Rectal smooth muscle tissue (tissue), 1 donor: Measurements from ENCODE around the gene ADCY10.

Source experiments
- H3K27ac ChIP-seq: one replicate; pipeline ENCODE4 v1.7.0; 2013; ENCODE audit warnings: low read depth, low read length, inconsistent platforms
- H3K27me3 ChIP-seq: one replicate; pipeline ENCODE4 v1.7.0; 2013; ENCODE audit warnings: low read length; ENCODE audit not compliant: control insufficient read depth, insufficient read depth
- H3K36me3 ChIP-seq: one replicate; pipeline ENCODE4 v1.7.0; 2013; ENCODE audit warnings: low read length; ENCODE audit not compliant: control insufficient read depth, insufficient read depth
- H3K4me1 ChIP-seq: one replicate; pipeline ENCODE4 v1.7.0; 2013; ENCODE audit warnings: low read length; ENCODE audit not compliant: control insufficient read depth, insufficient read depth
- H3K4me3 ChIP-seq: one replicate; pipeline ENCODE4 v1.7.0; 2013; ENCODE audit warnings: low read length
- H3K9ac ChIP-seq: one replicate; pipeline ENCODE4 v1.7.0; 2013; ENCODE audit warnings: low read length

Gene ADCY10, protein sequence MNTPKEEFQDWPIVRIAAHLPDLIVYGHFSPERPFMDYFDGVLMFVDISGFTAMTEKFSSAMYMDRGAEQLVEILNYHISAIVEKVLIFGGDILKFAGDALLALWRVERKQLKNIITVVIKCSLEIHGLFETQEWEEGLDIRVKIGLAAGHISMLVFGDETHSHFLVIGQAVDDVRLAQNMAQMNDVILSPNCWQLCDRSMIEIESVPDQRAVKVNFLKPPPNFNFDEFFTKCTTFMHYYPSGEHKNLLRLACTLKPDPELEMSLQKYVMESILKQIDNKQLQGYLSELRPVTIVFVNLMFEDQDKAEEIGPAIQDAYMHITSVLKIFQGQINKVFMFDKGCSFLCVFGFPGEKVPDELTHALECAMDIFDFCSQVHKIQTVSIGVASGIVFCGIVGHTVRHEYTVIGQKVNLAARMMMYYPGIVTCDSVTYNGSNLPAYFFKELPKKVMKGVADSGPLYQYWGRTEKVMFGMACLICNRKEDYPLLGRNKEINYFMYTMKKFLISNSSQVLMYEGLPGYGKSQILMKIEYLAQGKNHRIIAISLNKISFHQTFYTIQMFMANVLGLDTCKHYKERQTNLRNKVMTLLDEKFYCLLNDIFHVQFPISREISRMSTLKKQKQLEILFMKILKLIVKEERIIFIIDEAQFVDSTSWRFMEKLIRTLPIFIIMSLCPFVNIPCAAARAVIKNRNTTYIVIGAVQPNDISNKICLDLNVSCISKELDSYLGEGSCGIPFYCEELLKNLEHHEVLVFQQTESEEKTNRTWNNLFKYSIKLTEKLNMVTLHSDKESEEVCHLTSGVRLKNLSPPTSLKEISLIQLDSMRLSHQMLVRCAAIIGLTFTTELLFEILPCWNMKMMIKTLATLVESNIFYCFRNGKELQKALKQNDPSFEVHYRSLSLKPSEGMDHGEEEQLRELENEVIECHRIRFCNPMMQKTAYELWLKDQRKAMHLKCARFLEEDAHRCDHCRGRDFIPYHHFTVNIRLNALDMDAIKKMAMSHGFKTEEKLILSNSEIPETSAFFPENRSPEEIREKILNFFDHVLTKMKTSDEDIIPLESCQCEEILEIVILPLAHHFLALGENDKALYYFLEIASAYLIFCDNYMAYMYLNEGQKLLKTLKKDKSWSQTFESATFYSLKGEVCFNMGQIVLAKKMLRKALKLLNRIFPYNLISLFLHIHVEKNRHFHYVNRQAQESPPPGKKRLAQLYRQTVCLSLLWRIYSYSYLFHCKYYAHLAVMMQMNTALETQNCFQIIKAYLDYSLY (N-terminal part only)

DNA sequence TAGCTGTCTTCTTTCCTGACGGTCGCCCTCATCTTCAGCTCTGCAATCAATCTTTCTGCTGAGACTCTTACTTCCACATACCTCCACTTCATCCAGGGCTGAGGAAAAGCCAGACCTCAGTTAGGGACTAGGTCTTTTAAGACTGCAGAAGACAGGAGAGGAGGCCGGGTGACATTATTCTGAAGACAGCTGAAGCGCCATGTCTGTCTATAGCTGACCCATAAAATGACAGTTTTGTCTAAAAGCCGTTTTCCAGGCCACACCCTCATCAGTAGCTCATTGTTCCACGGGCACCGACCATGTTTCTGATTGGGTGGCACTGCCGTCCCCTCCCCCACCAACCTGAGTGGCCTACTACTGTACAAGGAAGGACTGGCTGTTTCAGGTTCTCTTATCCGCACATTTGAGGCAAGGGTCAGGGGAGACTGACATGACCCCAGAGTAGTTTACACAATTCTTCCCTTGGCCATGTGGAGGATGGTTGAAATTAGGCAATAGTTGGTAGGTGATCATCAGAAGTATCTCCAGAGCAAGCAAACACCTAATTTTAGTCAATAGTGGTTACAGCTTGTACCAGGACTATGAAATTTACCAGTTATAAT is at the start of gene ADCY10:
ADCY10 (minus strand) TSS at position 240 of the 602 bp plus-strand sequence. CDS start 8,994 bp downstream, outside the sequence.
- H3K27ac ChIP-seq = no peak within 1 kb of the TSS

DNA sequence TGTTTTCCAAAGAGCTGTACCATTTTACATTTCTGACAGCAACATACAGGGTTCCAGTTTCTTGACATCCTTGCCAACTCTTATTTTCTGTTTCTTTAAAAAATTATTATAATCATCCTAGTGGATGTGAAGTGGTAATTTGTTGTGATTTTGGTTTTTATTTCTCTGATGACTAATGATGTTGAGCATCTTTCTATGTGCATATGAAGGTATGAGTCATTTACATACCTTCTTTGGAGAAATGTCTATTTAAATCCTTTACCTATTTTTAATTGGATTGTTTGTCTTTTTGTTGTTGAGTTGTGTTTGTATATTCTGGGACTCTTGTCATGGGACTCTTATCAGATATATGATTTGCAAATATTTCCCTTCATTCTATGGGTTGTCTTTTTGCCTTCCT is 43.8 kb upstream of the ADCY10 start:
- Histone ChIP-seq H3K27me3 (no peaks in the 10 kb centered on the region), H3K9ac (no peak overlapping the region), H3K27ac (no peak overlapping the region), H3K4me3 (no peak overlapping the region), H3K36me3 (peaks cover 5% of the 10 kb centered on the region), H3K4me1 (no peaks in the 10 kb centered on the region)

More for the DNA sequence above, at the start of gene ADCY10:
- no peaks in the 10 kb centered on the region for H3K4me1 ChIP-seq
- no peak within 1 kb of the TSS for H3K4me3 ChIP-seq
- H3K36me3 ChIP-seq = peaks cover 3% of the 10 kb centered on the region
- H3K27me3 ChIP-seq = no peaks in the 10 kb centered on the region
- no peak within 1 kb of the TSS for H3K9ac ChIP-seq

DNA sequence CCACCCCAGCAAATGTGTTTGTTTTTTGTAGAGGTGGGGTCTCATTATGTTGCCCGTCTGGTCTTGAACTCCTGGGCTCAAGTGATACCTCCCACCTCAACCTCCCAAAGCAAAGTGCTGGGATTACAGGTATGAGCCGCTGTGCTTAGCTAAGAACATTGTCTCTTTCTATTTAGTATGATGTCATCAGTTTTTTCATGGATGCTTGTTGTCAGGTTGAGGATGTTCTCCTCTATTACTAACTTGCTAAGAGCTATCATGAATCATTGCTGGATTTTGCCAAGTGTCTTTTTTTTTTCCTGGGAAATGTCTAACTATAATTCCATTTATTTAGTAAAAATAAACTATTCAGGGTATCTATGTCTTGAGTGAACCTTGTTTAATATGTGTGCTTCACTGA is 42.0 kb upstream of the ADCY10 start:
- Histone ChIP-seq H3K27me3 (no peaks in the 10 kb centered on the region), H3K4me3 (no peak overlapping the region), H3K4me1 (no peaks in the 10 kb centered on the region), H3K36me3 (peaks cover 5% of the 10 kb centered on the region), H3K27ac (no peak overlapping the region), H3K9ac (no peak overlapping the region)

DNA sequence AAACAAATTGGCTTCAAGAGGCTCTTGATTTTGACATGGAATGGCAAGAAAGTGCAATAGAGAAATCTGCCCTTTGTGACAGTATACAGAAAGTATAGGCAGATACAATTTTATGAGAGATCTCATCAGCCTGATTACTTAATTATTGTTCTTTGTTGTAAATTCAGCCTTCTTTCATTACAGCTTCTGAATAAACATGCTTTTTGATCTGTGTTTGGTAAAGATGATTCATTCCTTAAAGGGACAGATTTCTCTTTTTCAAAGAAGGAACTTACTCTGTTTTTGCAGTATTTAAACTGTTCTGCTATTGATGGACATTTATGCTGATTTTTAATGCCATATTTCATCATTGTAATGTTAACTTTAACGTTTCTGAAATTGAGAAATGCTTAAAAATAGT is 36.6 kb upstream of the ADCY10 start:
- H3K4me1 ChIP-seq = no peaks in the 10 kb centered on the region
- no peaks in the 10 kb centered on the region for H3K27me3 ChIP-seq
- peaks cover 5% of the 10 kb centered on the region for H3K36me3 ChIP-seq
- H3K9ac ChIP-seq = no peak overlapping the region
- no peak overlapping the region for H3K27ac ChIP-seq
- no peak overlapping the region for H3K4me3 ChIP-seq

DNA sequence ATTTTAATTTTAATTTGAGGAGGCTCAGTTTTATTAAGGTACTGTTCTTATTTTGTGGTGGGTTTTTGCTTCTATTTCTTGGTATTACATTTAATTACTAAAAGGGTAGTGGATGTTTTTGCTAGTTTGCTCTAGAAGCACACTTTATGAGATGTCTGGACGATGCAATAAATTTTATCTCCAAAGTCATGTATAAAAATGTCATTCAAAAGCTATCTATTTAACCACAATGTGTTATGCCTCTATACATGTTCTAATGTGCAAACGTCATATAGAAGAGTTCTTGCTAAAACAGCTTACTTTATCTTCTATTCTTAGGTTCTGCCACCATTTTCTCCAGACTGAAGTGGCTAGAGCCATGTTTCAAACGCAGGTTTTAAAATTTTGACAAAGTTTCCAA is 35.9 kb upstream of the ADCY10 start:
- Histone ChIP-seq H3K4me3 (no peak overlapping the region), H3K27me3 (no peaks in the 10 kb centered on the region), H3K9ac (no peak overlapping the region), H3K4me1 (no peaks in the 10 kb centered on the region), H3K27ac (no peak overlapping the region), H3K36me3 (peaks cover 5% of the 10 kb centered on the region)

DNA sequence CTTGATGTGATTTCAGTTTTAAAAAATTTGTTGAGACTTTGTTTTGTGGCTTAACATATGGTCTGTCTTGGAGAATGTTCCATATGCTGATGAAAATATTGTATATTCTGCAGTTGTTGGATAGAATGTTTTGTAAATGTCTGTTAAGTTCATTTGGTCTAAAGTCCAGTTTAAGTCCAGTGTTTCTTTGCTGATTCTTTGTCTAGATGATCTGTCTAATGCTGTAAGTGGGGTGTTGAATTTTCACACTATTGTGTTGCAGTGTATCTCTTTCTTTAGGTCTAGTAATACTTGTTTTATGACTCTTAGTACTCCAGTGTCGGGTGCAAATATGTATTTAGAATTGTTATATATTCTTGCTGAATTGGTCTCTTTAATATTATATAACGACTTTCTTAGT is 33.8 kb upstream of the ADCY10 start:
- Histone ChIP-seq H3K4me1 (no peaks in the 10 kb centered on the region), H3K27ac (no peak overlapping the region), H3K9ac (no peak overlapping the region), H3K4me3 (no peak overlapping the region), H3K27me3 (no peaks in the 10 kb centered on the region), H3K36me3 (no peaks in the 10 kb centered on the region)

DNA sequence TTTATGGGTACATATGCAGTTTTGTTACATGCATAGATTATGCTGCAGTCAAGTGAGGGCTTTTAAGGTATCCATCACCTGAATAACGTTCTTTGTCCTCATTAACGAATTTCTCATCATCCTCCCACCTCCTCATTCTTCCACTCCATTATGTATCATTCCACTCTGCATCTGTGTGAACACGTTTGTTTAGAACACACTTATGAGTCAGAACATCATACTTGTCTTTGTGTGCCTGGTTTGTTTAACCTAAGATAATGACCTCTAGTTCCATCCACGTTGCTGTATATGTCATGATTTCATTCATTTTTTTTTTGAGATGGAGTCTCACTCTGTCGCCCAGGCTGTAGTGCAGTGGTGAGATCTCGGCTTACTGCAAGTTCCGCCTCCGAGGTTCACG is 29.6 kb upstream of the ADCY10 start:
- Histone ChIP-seq H3K4me3 (no peak overlapping the region), H3K36me3 (no peaks in the 10 kb centered on the region), H3K27me3 (no peaks in the 10 kb centered on the region), H3K4me1 (peaks cover 2% of the 10 kb centered on the region), H3K27ac (peak overlapping the region; percentile 40), H3K9ac (no peak overlapping the region)

DNA sequence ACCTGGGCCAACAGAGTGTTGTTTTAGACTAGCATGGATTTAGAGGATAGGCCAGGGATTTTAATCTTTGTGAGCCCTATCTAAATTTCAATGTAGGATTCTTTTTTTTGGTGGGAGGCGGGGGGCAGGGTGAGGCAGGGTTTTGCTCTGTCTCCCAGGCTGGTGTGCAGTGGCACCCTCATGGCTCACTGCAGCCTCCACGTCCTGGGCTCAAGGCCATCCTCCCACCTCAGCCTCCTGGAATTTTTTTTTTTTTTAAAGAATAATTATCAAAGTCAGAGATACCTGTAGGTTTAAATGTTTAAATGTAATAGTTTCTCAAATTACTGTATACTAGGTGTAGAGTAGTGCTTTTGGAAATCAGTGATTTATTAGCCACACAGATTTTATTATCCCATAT is 26.3 kb upstream of the ADCY10 start:
- Histone ChIP-seq H3K36me3 (no peaks in the 10 kb centered on the region), H3K4me1 (peaks cover 7% of the 10 kb centered on the region), H3K27me3 (no peaks in the 10 kb centered on the region), H3K27ac (no peak overlapping the region), H3K4me3 (no peak overlapping the region), H3K9ac (no peak overlapping the region)

DNA sequence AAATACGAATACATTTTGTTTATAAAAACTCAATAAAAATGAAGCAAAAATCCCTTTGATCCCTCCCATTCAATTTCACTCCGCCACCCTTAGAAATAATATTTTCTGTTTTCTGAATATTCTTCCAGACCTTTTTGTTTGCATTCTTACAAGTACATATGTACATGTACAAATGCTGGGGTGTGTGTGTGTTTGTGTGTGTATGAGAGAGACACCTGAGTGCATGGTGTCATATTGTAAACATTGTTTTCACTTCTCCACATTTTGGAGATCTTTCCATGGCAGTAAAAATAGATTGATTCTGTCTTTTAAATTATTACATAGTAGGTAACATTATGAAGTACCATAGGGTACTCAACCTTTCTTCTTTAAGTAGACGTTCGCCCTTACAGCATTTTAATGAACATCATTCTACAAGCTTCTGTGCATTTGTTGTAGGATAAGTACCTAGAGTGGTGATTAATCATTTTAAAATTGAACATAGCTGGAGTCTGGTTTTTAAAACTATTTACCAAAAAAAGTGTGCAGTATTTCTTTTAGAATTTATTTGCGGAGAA is 24.2 kb upstream of the ADCY10 start:
- Histone ChIP-seq H3K4me1 (peaks cover 18% of the 10 kb centered on the region), H3K9ac (no peak overlapping the region), H3K4me3 (peak overlapping the region; percentile 85), H3K27ac (no peak overlapping the region), H3K36me3 (no peaks in the 10 kb centered on the region), H3K27me3 (no peaks in the 10 kb centered on the region)

DNA sequence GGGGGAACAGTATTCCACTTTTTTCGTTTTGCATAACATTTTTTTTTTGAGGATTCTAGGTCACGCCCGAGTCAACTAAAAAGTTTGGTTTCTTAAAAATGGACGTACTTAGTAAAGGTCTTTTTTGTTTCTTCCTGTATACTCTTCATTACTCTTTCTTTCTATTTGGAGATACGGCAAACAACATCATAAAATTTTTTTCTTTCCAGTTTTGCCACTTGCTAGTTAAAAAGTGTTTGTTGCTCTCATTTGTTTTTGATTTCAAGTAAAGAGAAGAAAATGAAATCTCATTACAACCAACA is 23.7 kb upstream of the ADCY10 start:
- Histone ChIP-seq H3K27me3 (no peaks in the 10 kb centered on the region), H3K27ac (peak overlapping the region; percentile 96), H3K36me3 (no peaks in the 10 kb centered on the region), H3K4me1 (peaks cover 18% of the 10 kb centered on the region), H3K9ac (peak overlapping the region; percentile 94), H3K4me3 (peak overlapping the region; percentile 85)

DNA sequence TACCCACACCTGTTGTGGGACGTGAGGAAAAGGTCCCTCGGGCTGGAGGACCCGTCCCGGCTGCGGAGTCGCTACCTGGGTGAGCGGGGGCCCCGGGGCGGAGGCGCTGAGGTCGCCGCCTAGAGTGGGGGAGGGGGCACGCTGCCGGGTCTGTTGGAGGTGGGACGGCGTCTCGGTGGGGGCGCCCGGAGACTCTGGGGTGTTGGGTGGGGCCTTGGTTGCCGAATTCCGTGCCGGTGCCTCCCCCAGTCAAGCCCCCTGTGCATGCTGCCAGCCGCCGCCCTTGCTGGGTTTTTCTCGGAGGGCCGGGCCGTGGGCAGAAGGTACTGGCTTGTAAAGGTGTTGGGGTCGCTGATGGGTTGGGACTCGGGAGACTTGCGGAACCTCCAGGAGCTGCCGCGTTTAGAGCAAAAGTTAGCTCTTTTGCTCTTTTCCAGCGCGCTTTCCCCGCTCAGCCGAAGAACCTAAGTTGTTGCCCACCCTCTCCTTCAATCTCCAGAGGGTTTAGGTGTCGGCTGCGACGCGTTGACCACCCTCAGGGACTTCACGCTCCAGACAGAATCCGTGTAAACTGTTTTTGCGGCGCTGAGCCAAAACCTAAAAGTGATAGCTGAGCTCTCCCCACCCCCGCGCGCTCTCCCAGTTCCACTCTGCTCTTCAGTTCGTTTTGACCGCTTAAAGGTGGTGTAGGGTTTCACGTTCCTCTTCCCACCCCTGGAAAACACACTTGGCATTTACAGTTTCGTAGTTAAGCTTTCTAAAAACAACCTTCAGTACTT is 23.2 kb upstream of the ADCY10 start, which contains the start of gene MPC2:
MPC2 (minus strand) TSS at position 143 of the 779 bp plus-strand sequence. CDS start 1,231 bp downstream, outside the sequence.
- Histone ChIP-seq H3K27ac (peak within 1 kb of the TSS; percentile 96), H3K4me3 (peak within 1 kb of the TSS; percentile 91), H3K4me1 (peaks cover 18% of the 10 kb centered on the region), H3K36me3 (no peaks in the 10 kb centered on the region), H3K9ac (peak within 1 kb of the TSS; percentile 94), H3K27me3 (no peaks in the 10 kb centered on the region)
